Measurements from ENCODE around the gene ZNF212.

ZNF212 gene

GRCh38 chr7:149280661-149281507 is 41.4 kb downstream of the ZNF212 start:
- H3K27ac ChIP-seq (ENCODE audit: low read length) = no peak overlapping the region
- no peaks in the 10 kb centered on the region for H3K9me3 ChIP-seq (ENCODE audit: control insufficient read depth in 1 of 2, low read length in 2 of 2)
- no peaks in the 10 kb centered on the region for H3K27me3 ChIP-seq (ENCODE audit: low read depth, low read length)
- no peak overlapping the region for H3K4me3 ChIP-seq (ENCODE audit: low read depth in 1 of 2, low read length in 2 of 2)
- H3K36me3 ChIP-seq (ENCODE audit: control insufficient read depth in 1 of 2, insufficient read depth in 2 of 2, low read length in 2 of 2) = peaks cover 28 to 56% of the 10 kb centered on the region in 2 donors
- peaks cover 0 to 8% of the 10 kb centered on the region in 2 donors for H3K4me1 ChIP-seq (ENCODE audit: control insufficient read depth in 1 of 2, insufficient read depth in 2 of 2, low read length in 2 of 2)

GRCh38 chr7:149281508-149282330 is 42.3 kb downstream of the ZNF212 start:
- Histone ChIP-seq H3K27me3 (ENCODE audit: low read depth, low read length) (no peaks in the 10 kb centered on the region), H3K27ac (ENCODE audit: low read length) (no peak overlapping the region), H3K36me3 (ENCODE audit: control insufficient read depth in 1 of 2, insufficient read depth in 2 of 2, low read length in 2 of 2) (peaks cover 22 to 51% of the 10 kb centered on the region in 2 donors), H3K4me1 (ENCODE audit: control insufficient read depth in 1 of 2, insufficient read depth in 2 of 2, low read length in 2 of 2) (peaks cover 0 to 8% of the 10 kb centered on the region in 2 donors), H3K4me3 (ENCODE audit: low read depth in 1 of 2, low read length in 2 of 2) (no peak overlapping the region), H3K9me3 (ENCODE audit: control insufficient read depth in 1 of 2, low read length in 2 of 2) (no peaks in the 10 kb centered on the region)

- H3K36me3 ChIP-seq (ENCODE audit: control insufficient read depth in 1 of 2, insufficient read depth in 2 of 2, low read length in 2 of 2) = peaks cover 19 to 48% of the 10 kb centered on the region in 2 donors
- peaks cover 0 to 8% of the 10 kb centered on the region in 2 donors for H3K4me1 ChIP-seq (ENCODE audit: control insufficient read depth in 1 of 2, insufficient read depth in 2 of 2, low read length in 2 of 2)
- no peak overlapping the region for H3K27ac ChIP-seq (ENCODE audit: low read length)
- no peaks in the 10 kb centered on the region for H3K9me3 ChIP-seq (ENCODE audit: control insufficient read depth in 1 of 2, low read length in 2 of 2)
- H3K4me3 ChIP-seq (ENCODE audit: low read depth in 1 of 2, low read length in 2 of 2) = no peak overlapping the region
- no peaks in the 10 kb centered on the region for H3K27me3 ChIP-seq (ENCODE audit: low read depth, low read length)
These were observed 42.8 kb downstream of the ZNF212 start for GRCh38 chr7:149282331-149282655.

- H3K4me3 ChIP-seq (ENCODE audit: low read depth in 1 of 2, low read length in 2 of 2) = no peak overlapping the region
- no peaks in the 10 kb centered on the region for H3K27me3 ChIP-seq (ENCODE audit: low read depth, low read length)
- peaks cover 0 to 8% of the 10 kb centered on the region in 2 donors for H3K4me1 ChIP-seq (ENCODE audit: control insufficient read depth in 1 of 2, insufficient read depth in 2 of 2, low read length in 2 of 2)
- peaks cover 13 to 47% of the 10 kb centered on the region in 2 donors for H3K36me3 ChIP-seq (ENCODE audit: control insufficient read depth in 1 of 2, insufficient read depth in 2 of 2, low read length in 2 of 2)
- no peaks in the 10 kb centered on the region for H3K9me3 ChIP-seq (ENCODE audit: control insufficient read depth in 1 of 2, low read length in 2 of 2)
- no peak overlapping the region for H3K27ac ChIP-seq (ENCODE audit: low read length)
These were observed 43.9 kb downstream of the ZNF212 start for GRCh38 chr7:149283321-149283720.

- Histone ChIP-seq H3K27me3 (ENCODE audit: low read depth, low read length) (no peaks in the 10 kb centered on the region), H3K27ac (ENCODE audit: low read length) (no peak overlapping the region), H3K4me3 (ENCODE audit: low read depth in 1 of 2, low read length in 2 of 2) (peak overlapping the region; percentile 33 to 71), H3K9me3 (ENCODE audit: control insufficient read depth in 1 of 2, low read length in 2 of 2) (no peaks in the 10 kb centered on the region), H3K4me1 (ENCODE audit: control insufficient read depth in 1 of 2, insufficient read depth in 2 of 2, low read length in 2 of 2) (peaks cover 0 to 8% of the 10 kb centered on the region in 2 donors), H3K36me3 (ENCODE audit: control insufficient read depth in 1 of 2, insufficient read depth in 2 of 2, low read length in 2 of 2) (peaks cover 5 to 41% of the 10 kb centered on the region in 2 donors)
These were observed 44.9 kb downstream of the ZNF212 start for GRCh38 chr7:149284343-149284742.

GRCh38 chr7:149284850-149285585 is 45.6 kb downstream of the ZNF212 start:
- peaks cover 5 to 45% of the 10 kb centered on the region in 2 donors for H3K36me3 ChIP-seq (ENCODE audit: control insufficient read depth in 1 of 2, insufficient read depth in 2 of 2, low read length in 2 of 2)
- H3K9me3 ChIP-seq (ENCODE audit: control insufficient read depth in 1 of 2, low read length in 2 of 2) = no peaks in the 10 kb centered on the region
- peaks cover 0 to 8% of the 10 kb centered on the region in 2 donors for H3K4me1 ChIP-seq (ENCODE audit: control insufficient read depth in 1 of 2, insufficient read depth in 2 of 2, low read length in 2 of 2)
- H3K4me3 ChIP-seq (ENCODE audit: low read depth in 1 of 2, low read length in 2 of 2) = peak overlapping the region; percentile 71 to 72
- no peaks in the 10 kb centered on the region for H3K27me3 ChIP-seq (ENCODE audit: low read depth, low read length)
- no peak overlapping the region for H3K27ac ChIP-seq (ENCODE audit: low read length)

GRCh38 chr7:149285603-149286002 is 46.2 kb downstream of the ZNF212 start:
- no peaks in the 10 kb centered on the region for H3K9me3 ChIP-seq (ENCODE audit: control insufficient read depth in 1 of 2, low read length in 2 of 2)
- H3K4me3 ChIP-seq (ENCODE audit: low read depth in 1 of 2, low read length in 2 of 2) = peak overlapping the region; percentile 71 to 72
- H3K27ac ChIP-seq (ENCODE audit: low read length) = no peak overlapping the region
- no peaks in the 10 kb centered on the region for H3K27me3 ChIP-seq (ENCODE audit: low read depth, low read length)
- H3K36me3 ChIP-seq (ENCODE audit: control insufficient read depth in 1 of 2, insufficient read depth in 2 of 2, low read length in 2 of 2) = peaks cover 2 to 42% of the 10 kb centered on the region in 2 donors
- peaks cover 0 to 8% of the 10 kb centered on the region in 2 donors for H3K4me1 ChIP-seq (ENCODE audit: control insufficient read depth in 1 of 2, insufficient read depth in 2 of 2, low read length in 2 of 2)

- Histone ChIP-seq H3K27ac (ENCODE audit: low read length) (no peak overlapping the region), H3K9me3 (ENCODE audit: control insufficient read depth in 1 of 2, low read length in 2 of 2) (no peaks in the 10 kb centered on the region), H3K4me1 (ENCODE audit: control insufficient read depth in 1 of 2, insufficient read depth in 2 of 2, low read length in 2 of 2) (peaks cover 0 to 8% of the 10 kb centered on the region in 2 donors), H3K36me3 (ENCODE audit: control insufficient read depth in 1 of 2, insufficient read depth in 2 of 2, low read length in 2 of 2) (peaks cover 0 to 30% of the 10 kb centered on the region in 2 donors), H3K27me3 (ENCODE audit: low read depth, low read length) (no peaks in the 10 kb centered on the region), H3K4me3 (ENCODE audit: low read depth in 1 of 2, low read length in 2 of 2) (no peak overlapping the region)
These were observed 47.5 kb downstream of the ZNF212 start for GRCh38 chr7:149286811-149287400.

- H3K27ac ChIP-seq (ENCODE audit: low read length) = no peak overlapping the region
- no peaks in the 10 kb centered on the region for H3K27me3 ChIP-seq (ENCODE audit: low read depth, low read length)
- no peaks in the 10 kb centered on the region for H3K9me3 ChIP-seq (ENCODE audit: control insufficient read depth in 1 of 2, low read length in 2 of 2)
- peaks cover 0 to 30% of the 10 kb centered on the region in 2 donors for H3K36me3 ChIP-seq (ENCODE audit: control insufficient read depth in 1 of 2, insufficient read depth in 2 of 2, low read length in 2 of 2)
- no peak overlapping the region for H3K4me3 ChIP-seq (ENCODE audit: low read depth in 1 of 2, low read length in 2 of 2)
- peaks cover 0 to 8% of the 10 kb centered on the region in 2 donors for H3K4me1 ChIP-seq (ENCODE audit: control insufficient read depth in 1 of 2, insufficient read depth in 2 of 2, low read length in 2 of 2)
These were observed 48.2 kb downstream of the ZNF212 start for GRCh38 chr7:149287622-149288021.

- Histone ChIP-seq H3K36me3 (ENCODE audit: control insufficient read depth in 1 of 2, insufficient read depth in 2 of 2, low read length in 2 of 2) (peaks cover 0 to 44% of the 10 kb centered on the region in 2 donors), H3K27ac (ENCODE audit: low read length) (no peak overlapping the region), H3K9me3 (ENCODE audit: control insufficient read depth in 1 of 2, low read length in 2 of 2) (no peaks in the 10 kb centered on the region), H3K4me1 (ENCODE audit: control insufficient read depth in 1 of 2, insufficient read depth in 2 of 2, low read length in 2 of 2) (peaks cover 0 to 8% of the 10 kb centered on the region in 2 donors), H3K4me3 (ENCODE audit: low read depth in 1 of 2, low read length in 2 of 2) (no peak overlapping the region), H3K27me3 (ENCODE audit: low read depth, low read length) (no peaks in the 10 kb centered on the region)
These were observed 49.8 kb downstream of the ZNF212 start for GRCh38 chr7:149289262-149289661.

All from muscle layer of duodenum (tissue), 2 donors.